HG03196 (cell line): ENCODE results near the gene CLDN34.
A peak's percentile ranks its signal among the peaks of the same experiment; 100 is the strongest.

Experiments
- ATAC-seq: cut with Tn5 transposase; IDR thresholded peaks from one replicate; pipeline ENCODE4 v1.9.1; 2021; ENCODE audit not compliant: unreplicated experiment

The CLDN34 gene

GRCh38 chrX:9980401-9980800 is 13.2 kb downstream of the CLDN34 start:
- no peak for ATAC-seq

GRCh38 chrX:9980927-9981326 is 13.8 kb downstream of the CLDN34 start:
- ATAC-seq = no peak

GRCh38 chrX:9983441-9983840 is 16.3 kb downstream of the CLDN34 start:
- no peak for ATAC-seq

GRCh38 chrX:9983846-9984245 is 16.7 kb downstream of the CLDN34 start:
- ATAC-seq = no peak

- no peak for ATAC-seq
Measured at GRCh38 chrX:9988762-9989161, 21.6 kb downstream of the CLDN34 start.

GRCh38 chrX:9992061-9992460 is 24.9 kb downstream of the CLDN34 start:
- no peak for ATAC-seq

GRCh38 chrX:9992724-9993123 is 25.6 kb downstream of the CLDN34 start:
- no peak for ATAC-seq

GRCh38 chrX:9995855-9996339 is 28.7 kb downstream of the CLDN34 start:
- peak; percentile 74 for ATAC-seq

GRCh38 chrX:9997041-9997440 is 29.9 kb downstream of the CLDN34 start:
- ATAC-seq = no peak

GRCh38 chrX:9997524-9997923 is 30.4 kb downstream of the CLDN34 start:
- peak; percentile 53 for ATAC-seq

GRCh38 chrX:10001496-10001895 is 34.3 kb downstream of the CLDN34 start:
- no peak for ATAC-seq

GRCh38 chrX:10004832-10005475 is 37.8 kb downstream of the CLDN34 start:
- no peak for ATAC-seq

- ATAC-seq = no peak
Measured at GRCh38 chrX:10006086-10006485, 38.9 kb downstream of the CLDN34 start.

GRCh38 chrX:10006770-10007169 is 39.6 kb downstream of the CLDN34 start:
- no peak for ATAC-seq

GRCh38 chrX:10007621-10008020 is 40.5 kb downstream of the CLDN34 start:
- no peak for ATAC-seq

GRCh38 chrX:10008483-10009056 is 41.4 kb downstream of the CLDN34 start:
- no peak for ATAC-seq

- ATAC-seq = no peak
Measured at GRCh38 chrX:10009741-10010140, 42.6 kb downstream of the CLDN34 start.

- no peak for ATAC-seq
Measured at GRCh38 chrX:10010686-10011085, 43.5 kb downstream of the CLDN34 start.

GRCh38 chrX:10011261-10011931 is 44.2 kb downstream of the CLDN34 start:
- ATAC-seq = no peak

GRCh38 chrX:10011991-10012390 is 44.8 kb downstream of the CLDN34 start:
- no peak for ATAC-seq

- peak; percentile 87 for ATAC-seq
Measured at GRCh38 chrX:10014462-10015354, 47.5 kb downstream of the CLDN34 start.
